HG03135 (cell line): Measurements from ENCODE around the gene ZNF764.

Source experiments
- ATAC-seq: cut with Tn5 transposase; IDR thresholded peaks from one replicate; pipeline ENCODE4 v1.9.1; 2021; ENCODE audit warnings: mild to moderate bottlenecking, moderate library complexity; ENCODE audit not compliant: unreplicated experiment

ZNF764 gene

GRCh38 chr16:30570636-30571444, 12.7 kb upstream of the ZNF764 start:
- no peak for ATAC-seq

GRCh38 chr16:30569746-30570635, 11.8 kb upstream of the ZNF764 start:
- no peak for ATAC-seq

GRCh38 chr16:30569281-30569680, 11.1 kb upstream of the ZNF764 start:
- ATAC-seq, result no peak

DNA sequence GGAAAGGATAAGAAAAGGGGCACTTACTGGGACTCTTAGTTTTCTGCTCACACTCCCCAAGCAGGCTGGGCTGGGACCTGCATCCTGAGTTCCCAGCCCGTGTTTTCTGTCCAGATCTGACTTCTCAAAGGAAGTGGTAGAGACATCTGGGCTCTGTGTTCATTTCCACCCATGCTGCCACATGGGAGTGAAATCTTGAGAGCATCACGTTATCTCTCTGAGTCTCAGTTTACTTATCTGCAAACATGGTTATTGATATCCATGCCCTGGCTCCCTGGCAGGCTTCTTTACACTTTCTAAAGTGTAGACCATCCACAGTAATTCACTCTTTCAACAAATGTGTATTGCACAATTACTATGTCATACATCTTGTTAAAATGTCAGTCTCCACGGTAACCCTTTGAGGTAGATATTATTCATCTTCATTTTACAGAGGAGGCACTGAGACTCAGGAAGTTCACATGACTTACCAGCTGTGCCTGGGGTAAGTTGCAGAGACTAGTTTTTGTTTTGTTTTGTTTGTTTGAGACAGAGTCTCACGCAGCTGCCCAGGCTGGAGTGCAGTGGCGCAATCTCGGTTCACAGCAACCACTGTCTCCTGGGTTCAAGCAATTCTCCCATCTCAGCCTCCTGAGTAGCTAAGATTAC, 9.9 kb upstream of the ZNF764 start:
- no peak for ATAC-seq

- no peak for ATAC-seq
Observed at GRCh38 chr16:30567160-30567990, 9.2 kb upstream of the ZNF764 start.

GRCh38 chr16:30566531-30566930, 8.4 kb upstream of the ZNF764 start:
- no peak for ATAC-seq

DNA sequence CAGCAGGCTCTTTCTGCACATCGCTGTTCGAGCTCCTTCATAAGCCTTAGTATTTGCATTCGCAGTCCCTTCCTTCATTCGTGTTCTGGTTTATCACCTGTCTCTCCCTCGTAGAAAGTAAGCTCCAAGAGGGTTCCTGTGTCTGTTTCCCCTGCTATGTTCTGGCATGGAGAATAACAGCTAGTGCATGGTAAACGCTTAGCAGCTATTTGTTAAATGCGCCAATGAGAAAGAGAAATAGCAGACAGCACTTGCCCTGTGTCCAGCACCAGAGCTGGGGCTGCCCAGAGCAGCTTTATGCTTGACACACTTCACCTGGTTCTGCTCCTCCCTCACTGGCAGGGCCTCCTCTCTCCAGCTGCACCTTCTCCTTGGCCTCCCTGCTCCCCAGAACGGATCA, 7.8 kb upstream of the ZNF764 start:
- no peak for ATAC-seq

DNA sequence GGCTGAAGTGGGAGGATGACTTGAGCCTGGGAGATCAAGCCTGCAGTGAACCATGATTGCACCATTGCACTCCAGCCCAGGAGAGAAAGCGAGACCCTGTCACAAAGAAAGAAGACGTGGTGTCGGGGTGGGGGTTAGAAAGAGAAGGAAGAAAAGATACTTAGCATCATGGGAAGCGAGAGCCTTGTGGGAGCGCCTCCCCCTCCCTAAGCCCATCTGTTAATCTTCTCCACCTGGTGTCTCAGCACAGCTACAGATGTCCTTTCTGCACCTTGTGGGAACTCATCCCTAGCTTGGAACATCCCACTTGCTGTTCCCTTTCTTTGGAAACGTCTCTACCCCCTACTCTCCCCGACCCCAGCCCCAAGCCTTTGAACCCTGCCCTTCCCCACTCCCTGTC, 7.4 kb upstream of the ZNF764 start:
- no peak for ATAC-seq

GRCh38 chr16:30562021-30562420, 3.8 kb upstream of the ZNF764 start:
- ATAC-seq, result no peak

DNA sequence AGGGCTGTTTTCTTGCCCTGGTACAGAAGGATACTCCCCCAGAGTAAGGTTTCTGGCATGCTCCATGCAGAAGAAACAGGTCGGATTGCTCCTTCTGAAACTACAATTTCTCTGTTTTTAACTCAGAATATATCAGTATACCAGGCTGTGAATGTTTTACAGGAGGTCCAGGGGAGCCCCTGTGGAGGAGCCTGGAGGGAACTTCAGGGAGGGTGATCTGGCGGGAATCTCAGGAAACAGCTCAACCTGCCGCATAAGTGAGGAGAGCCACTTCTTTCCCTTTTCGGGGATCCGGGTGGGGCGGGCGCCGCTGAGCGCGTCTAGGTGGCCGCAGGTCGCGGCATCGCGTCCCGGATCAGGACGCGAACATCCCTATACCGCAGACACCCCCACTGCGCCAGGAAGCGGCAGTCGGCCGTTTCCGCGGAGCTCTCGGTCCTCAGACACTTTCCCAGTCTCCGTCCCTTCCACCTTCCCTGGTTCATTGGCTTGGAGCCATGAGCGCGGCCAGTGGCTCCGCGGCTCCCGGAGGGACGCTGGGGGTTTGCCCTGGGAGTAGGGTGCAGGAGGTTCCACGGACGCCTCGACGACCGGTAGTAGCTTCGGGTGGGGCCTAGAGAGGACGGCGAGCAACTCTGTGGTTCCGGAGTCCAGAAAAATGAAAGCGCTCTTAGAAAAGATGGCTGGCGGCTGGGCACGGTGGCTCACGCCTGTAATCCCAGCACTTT, 3.1 kb upstream of the ZNF764 start:
- no peak for ATAC-seq

GRCh38 chr16:30559690-30560089, 1.5 kb upstream of the ZNF764 start:
- ATAC-seq, result no peak

DNA sequence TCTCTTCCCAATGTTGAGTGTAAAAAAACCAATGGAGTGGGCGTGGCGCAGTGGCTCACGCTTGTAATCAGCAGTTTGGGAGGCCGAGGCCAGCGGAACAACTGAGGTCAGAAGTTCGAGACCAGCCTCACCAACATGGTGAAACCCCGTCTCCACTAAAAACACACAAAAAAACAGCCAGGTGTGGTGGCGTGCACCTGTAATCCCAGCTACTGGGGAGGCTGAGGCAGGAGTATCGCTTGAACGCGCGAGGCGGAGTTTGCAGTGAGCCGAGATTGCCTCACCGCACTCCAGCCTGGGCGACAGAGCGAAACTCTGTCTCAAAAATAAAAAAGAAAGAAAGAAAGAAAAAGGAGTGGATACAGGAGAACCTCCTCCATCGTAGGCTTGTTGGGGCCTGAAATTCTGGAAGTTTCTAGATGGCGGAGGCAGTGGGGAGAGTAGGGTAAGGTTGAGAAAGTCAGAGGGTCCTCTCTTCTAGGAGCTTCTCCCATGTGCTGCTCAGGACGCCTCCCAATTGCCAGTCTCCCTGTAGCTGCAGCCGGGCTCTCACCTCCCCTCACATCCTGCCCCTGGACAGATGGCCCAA, 709 bp upstream of the ZNF764 start:
- no peak for ATAC-seq

GRCh38 chr16:30557707-30557956, 542 bp downstream of the ZNF764 start:
- peak; percentile 20 for ATAC-seq

- no peak for ATAC-seq
Observed at GRCh38 chr16:30556125-30556473, 2.1 kb downstream of the ZNF764 start.

DNA sequence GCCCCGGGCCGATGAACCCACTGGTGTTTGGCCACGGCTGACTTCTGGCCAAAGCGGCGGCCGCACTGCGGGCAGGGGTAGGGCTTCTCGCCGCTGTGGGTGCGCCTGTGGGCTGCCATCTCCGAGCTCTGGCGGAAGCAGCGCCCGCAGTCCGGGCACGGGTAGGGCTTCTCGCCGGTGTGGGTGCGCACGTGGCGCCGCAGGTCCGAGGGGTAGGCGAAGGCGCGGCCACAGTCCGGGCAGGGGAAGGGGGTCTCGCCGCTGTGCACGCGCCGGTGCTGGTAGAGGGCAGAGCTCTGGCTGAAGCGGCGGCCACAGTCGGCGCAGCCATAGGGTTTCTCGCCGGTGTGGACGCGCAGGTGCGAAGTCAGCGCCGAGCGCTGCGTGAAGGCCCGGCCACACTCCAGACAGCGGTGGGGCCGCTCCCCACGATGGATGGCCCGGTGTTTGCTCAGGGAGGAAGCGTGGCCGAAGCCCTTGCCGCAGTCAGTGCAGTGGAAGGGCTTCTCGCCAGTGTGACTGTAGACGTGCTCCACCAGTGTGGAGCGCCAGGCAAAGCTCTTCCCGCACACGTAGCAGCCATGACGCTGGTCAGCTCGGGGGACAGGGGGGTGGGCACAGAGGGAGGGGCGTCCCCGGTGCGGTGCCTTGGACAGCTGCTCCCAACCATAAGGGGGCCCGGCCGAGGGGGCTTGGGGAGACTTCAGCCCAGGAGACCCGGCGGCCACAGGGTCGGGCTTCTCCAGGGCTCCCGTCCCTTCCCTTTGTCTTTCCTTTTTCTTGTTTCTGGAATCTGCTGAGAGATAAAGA, 2.7 kb downstream of the ZNF764 start:
- ATAC-seq, result no peak

GRCh38 chr16:30554557-30555314, 3.4 kb downstream of the ZNF764 start:
- no peak for ATAC-seq

- ATAC-seq, result no peak
Observed at GRCh38 chr16:30553393-30553899, 4.7 kb downstream of the ZNF764 start.

DNA sequence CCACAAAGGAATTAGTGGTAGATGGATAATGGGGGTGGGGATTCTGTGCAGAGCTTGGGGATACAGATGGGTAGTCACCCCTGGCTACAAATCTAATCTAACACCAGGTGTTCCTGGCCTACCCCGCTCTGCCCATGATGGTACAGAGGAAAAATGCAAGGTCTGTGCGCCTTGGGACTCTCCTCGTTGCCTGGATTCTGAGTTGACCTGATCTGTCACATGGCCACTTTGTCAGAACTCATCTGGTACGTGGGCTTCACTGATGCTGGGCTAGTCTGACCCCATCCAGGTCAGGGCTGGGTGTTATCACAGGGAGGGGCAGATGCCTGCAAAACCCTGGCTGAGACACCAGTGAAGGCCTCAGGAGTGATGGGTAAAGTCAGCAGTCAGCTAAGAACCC, 5.2 kb downstream of the ZNF764 start:
- ATAC-seq, result no peak
